Measurements from ENCODE around the gene MRPL4.

- TF ChIP-seq CTCF (IDR thresholded peaks at IDR 0.05) (no peak), POLR2A (IDR thresholded peaks at IDR 0.05) (no peak), POLR2AphosphoS5 (IDR thresholded peaks at IDR 0.05; ENCODE audit: insufficient read depth in 1 of 2, low read depth in 1 of 2) (no peak)
These were observed 39.0 kb downstream of the MRPL4 start for GRCh38 chr19:10290876-10291553.
